Bronchial epithelial cell (primary cell): ENCODE measurements around the gene PTK7. TPM values are rescaled to one million over a fixed set of nuclear protein-coding genes. Genes with fewer than 3 reads are reported as not detected.
A peak's percentile ranks its signal among the peaks of the same experiment; 100 is the strongest.

Source experiments
- DNase-seq: peaks from one replicate; pipeline ENCODE4 v3.0.0-alpha.2; 2010; ENCODE audit warnings: low read depth
- FAIRE-seq: peaks from 2 replicates; lab custom pipeline; 2011; peaks lifted over from hg19 to GRCh38; lab: Jason Lieb, UNC
- H3K27me3 ChIP-seq: 2 replicates; pipeline ENCODE4 v1.5.1; 2011; ENCODE audit warnings: low read length; ENCODE audit not compliant: control insufficient read depth, insufficient read depth
- H3K36me3 ChIP-seq: 2 replicates; pipeline ENCODE4 v1.5.1; 2011; ENCODE audit warnings: low read length; ENCODE audit not compliant: control insufficient read depth, insufficient read depth
- H3K4me3 ChIP-seq: 2 replicates; pipeline ENCODE4 v1.5.1; 2011; ENCODE audit warnings: mild to moderate bottlenecking, low read depth, low read length, control low read depth
- total RNA-seq: library from RNA; depleted of rRNA; stranded (reverse); fragments of >200 nt; gene quantifications from 2 replicates; pipeline ENCODE4 v1.2.1, GENCODE V29; 2014
- TF ChIP-seq, protein P1 (sequence below): IDR thresholded peaks from 2 replicates; pipeline ENCODE4 v1.5.1; 2011; ENCODE audit warnings: mild to moderate bottlenecking, moderate library complexity, low read length, control low read depth, inconsistent platforms; ENCODE audit not compliant: insufficient read depth, severe bottlenecking

Gene PTK7
- total RNA-seq = 53.2 and 69.5 TPM in 2 replicates

- Histone ChIP-seq H3K4me3 (peak within 1 kb of the TSS; percentile 83), H3K27me3 (no peaks in the 10 kb centered on the region), H3K36me3 (no peaks in the 10 kb centered on the region)
- FAIRE-seq = no peak
- TF ChIP-seq, protein P1, sequence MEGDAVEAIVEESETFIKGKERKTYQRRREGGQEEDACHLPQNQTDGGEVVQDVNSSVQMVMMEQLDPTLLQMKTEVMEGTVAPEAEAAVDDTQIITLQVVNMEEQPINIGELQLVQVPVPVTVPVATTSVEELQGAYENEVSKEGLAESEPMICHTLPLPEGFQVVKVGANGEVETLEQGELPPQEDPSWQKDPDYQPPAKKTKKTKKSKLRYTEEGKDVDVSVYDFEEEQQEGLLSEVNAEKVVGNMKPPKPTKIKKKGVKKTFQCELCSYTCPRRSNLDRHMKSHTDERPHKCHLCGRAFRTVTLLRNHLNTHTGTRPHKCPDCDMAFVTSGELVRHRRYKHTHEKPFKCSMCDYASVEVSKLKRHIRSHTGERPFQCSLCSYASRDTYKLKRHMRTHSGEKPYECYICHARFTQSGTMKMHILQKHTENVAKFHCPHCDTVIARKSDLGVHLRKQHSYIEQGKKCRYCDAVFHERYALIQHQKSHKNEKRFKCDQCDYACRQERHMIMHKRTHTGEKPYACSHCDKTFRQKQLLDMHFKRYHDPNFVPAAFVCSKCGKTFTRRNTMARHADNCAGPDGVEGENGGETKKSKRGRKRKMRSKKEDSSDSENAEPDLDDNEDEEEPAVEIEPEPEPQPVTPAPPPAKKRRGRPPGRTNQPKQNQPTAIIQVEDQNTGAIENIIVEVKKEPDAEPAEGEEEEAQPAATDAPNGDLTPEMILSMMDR = no peak
- no peak for DNase-seq
These were observed at the start of gene PTK7 for GRCh38 chr6:43075670-43076463. Gene PTK7 (plus strand): TSS chr6:43076314. CDS start chr6:43076489, 175 bp downstream.

GRCh38 chr6:43026365-43026764 lies 49.7 kb upstream of the PTK7 start:
- H3K4me3 ChIP-seq = no peak overlapping the region
- no peak for DNase-seq
- TF ChIP-seq, protein P1 = no peak
- no peak for FAIRE-seq
- H3K36me3 ChIP-seq = peaks cover 33% of the 10 kb centered on the region
- H3K27me3 ChIP-seq = no peaks in the 10 kb centered on the region

DNA sequence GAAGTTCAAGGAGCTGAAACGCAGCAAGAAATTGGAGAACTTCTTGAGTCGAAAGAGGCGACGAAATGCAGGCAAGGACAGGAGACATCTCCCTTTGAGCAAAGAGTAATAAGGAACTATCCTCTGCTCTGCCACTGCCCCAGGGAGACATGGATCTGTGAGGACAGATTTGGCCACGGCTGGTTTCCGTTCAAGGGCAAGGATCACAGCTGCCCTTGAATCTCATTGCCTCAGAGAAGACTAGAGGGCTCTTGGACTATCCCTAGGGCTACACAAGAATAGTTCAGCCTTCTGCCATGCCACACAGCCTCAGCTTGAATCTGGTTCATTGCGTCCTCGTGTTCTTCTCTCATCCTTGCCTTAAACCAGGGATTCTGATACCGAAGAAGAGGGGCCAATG lies 47.0 kb upstream of the PTK7 start:
- TF ChIP-seq, protein P1 = no peak
- no peak overlapping the region for H3K4me3 ChIP-seq
- FAIRE-seq (no peak), DNase-seq (no peak)
- H3K36me3 ChIP-seq = peaks cover 33% of the 10 kb centered on the region
- H3K27me3 ChIP-seq = no peaks in the 10 kb centered on the region

GRCh38 chr6:43032326-43032725 lies 43.8 kb upstream of the PTK7 start:
- peaks cover 18% of the 10 kb centered on the region for H3K36me3 ChIP-seq
- TF ChIP-seq, protein P1 = no peak
- H3K27me3 ChIP-seq = no peaks in the 10 kb centered on the region
- no peak overlapping the region for H3K4me3 ChIP-seq
- DNase-seq = no peak
- FAIRE-seq = no peak

DNA sequence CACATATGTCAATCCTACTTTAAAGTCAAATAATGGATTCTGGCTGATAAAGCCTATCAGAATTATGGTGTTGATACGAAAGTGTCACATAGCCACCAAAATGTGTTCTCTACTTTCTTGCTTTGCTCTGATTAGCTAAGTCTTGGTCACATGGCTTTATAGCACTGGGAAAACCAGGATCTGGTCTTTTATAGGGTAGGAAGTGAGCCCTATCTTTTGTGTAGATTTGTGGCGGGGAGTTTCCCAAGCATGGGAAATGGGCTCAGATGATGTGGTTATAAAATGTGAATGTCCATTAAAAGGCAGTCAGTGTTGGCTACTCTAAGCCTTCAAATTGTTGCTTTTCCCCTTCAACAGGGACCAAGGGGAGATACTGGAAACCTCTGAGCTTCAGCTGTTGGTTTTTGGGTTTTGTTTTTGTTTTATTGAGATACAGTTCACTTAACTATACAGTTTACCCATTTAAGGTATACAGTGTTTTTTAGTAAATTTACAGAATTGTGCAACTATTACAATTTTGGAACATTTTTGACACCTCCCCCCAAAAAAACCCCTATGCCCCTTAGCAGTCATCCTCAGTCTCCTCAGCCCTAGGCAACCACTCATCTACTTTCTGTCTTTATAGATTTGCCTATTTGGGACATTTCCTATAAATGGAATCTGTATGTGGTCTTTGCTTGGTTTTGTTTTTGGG lies 42.5 kb upstream of the PTK7 start:
- no peak for FAIRE-seq
- DNase-seq = no peak
- Histone ChIP-seq H3K4me3 (no peak overlapping the region), H3K27me3 (no peaks in the 10 kb centered on the region), H3K36me3 (peaks cover 18% of the 10 kb centered on the region)
- TF ChIP-seq, protein P1 = no peak
